Measurements from ENCODE around the gene FHIT.

DNA sequence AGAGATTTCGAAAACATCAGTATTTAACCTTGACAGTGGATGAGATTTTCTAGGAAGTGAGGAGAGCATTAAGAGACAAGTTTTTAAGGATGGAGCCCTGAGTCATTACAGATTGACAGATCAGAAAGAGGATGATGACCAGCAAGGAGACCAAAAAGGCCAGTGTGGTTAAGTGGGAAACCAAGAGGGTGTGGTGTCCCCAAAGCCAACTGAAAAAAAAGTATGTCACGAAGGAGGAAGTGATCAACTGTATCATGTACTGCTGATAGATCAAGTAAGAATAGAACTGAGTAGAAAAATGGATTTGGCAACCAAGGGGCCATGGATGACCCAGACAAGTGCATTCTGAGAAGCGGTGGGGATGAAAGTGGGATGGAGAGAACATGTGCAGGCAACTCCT, 491.8 kb downstream of the FHIT start:
- TF ChIP-seq, protein P1, sequence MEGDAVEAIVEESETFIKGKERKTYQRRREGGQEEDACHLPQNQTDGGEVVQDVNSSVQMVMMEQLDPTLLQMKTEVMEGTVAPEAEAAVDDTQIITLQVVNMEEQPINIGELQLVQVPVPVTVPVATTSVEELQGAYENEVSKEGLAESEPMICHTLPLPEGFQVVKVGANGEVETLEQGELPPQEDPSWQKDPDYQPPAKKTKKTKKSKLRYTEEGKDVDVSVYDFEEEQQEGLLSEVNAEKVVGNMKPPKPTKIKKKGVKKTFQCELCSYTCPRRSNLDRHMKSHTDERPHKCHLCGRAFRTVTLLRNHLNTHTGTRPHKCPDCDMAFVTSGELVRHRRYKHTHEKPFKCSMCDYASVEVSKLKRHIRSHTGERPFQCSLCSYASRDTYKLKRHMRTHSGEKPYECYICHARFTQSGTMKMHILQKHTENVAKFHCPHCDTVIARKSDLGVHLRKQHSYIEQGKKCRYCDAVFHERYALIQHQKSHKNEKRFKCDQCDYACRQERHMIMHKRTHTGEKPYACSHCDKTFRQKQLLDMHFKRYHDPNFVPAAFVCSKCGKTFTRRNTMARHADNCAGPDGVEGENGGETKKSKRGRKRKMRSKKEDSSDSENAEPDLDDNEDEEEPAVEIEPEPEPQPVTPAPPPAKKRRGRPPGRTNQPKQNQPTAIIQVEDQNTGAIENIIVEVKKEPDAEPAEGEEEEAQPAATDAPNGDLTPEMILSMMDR (IDR thresholded peaks at IDR 0.05): no peak
- no peak for TF ChIP-seq POLR2A (IDR thresholded peaks at IDR 0.05)
